SK-N-SH (cell line): ENCODE measurements around the gene NPPB.

ENCODE experiments used
- CTCF ChIP-seq: fragments of 200-600 bp; sonication (generic); IDR thresholded peaks from 2 replicates; pipeline ENCODE4 v1.6.1; 2017; ENCODE audit warnings: antibody characterized with exemption, mild to moderate bottlenecking, moderate library complexity
- EP300 ChIP-seq, 2 experiments: IDR thresholded peaks; 2 replicates each; pipeline versions ENCODE4 v1.4.0 to v1.6.1; 2012; ENCODE audit warnings: borderline replicate concordance in 1 of 2, low read depth in 1 of 2, low read length in 1 of 2
- EZH2phosphoT487 ChIP-seq: fragments of 200-600 bp; sonication (generic); IDR thresholded peaks from 2 replicates; pipeline ENCODE4 v1.6.1; 2017; ENCODE audit warnings: low read depth, mixed run types, mild to moderate bottlenecking, antibody characterized with exemption, moderate library complexity, borderline replicate concordance
- MAX ChIP-seq: IDR thresholded peaks from 2 replicates; pipeline ENCODE4 v1.4.0; 2012; ENCODE audit warnings: low read depth
- POLR2AphosphoS5 ChIP-seq: IDR thresholded peaks from 2 replicates; pipeline ENCODE4 v1.6.1; 2012; ENCODE audit warnings: low read depth, low read length
- RAD21 ChIP-seq: IDR thresholded peaks from 2 replicates; pipeline ENCODE4 v1.6.1; 2012; ENCODE audit warnings: mild to moderate bottlenecking, low read length
- REST ChIP-seq: IDR thresholded peaks from 2 replicates; pipeline ENCODE4 v1.6.1; 2012; ENCODE audit warnings: mild to moderate bottlenecking, low read depth, low read length, moderate library complexity
- RXRA ChIP-seq: IDR thresholded peaks from 2 replicates; pipeline ENCODE4 v1.4.0; 2012; ENCODE audit warnings: low read depth, mild to moderate bottlenecking, borderline replicate concordance
- SIN3A ChIP-seq: IDR thresholded peaks from 2 replicates; pipeline ENCODE4 v1.6.1; 2012; ENCODE audit warnings: low read depth, mild to moderate bottlenecking, low read length, moderate library complexity, borderline replicate concordance
- TAF1 ChIP-seq: IDR thresholded peaks from 2 replicates; pipeline ENCODE4 v1.6.1; 2012; ENCODE audit warnings: low read depth, mild to moderate bottlenecking, low read length, moderate library complexity, borderline replicate concordance
- TCF12 ChIP-seq: IDR thresholded peaks from 2 replicates; pipeline ENCODE4 v1.4.0; 2012
- TEAD4 ChIP-seq: IDR thresholded peaks from 2 replicates; pipeline ENCODE4 v1.4.0; 2012; ENCODE audit warnings: mild to moderate bottlenecking, borderline replicate concordance; ENCODE audit not compliant: insufficient read depth
- YY1 ChIP-seq: IDR thresholded peaks from 2 replicates; pipeline ENCODE4 v1.4.0; 2012; ENCODE audit warnings: low read depth, mild to moderate bottlenecking

- no peak for TF ChIP-seq REST
- no peak for TF ChIP-seq RXRA
- TF ChIP-seq MAX: no peak
- no peak for TF ChIP-seq POLR2AphosphoS5
- no peak for TF ChIP-seq CTCF
- no peak for TF ChIP-seq EZH2phosphoT487
- no peak for TF ChIP-seq YY1
- no peak for TF ChIP-seq EP300 (IDR thresholded peaks at IDR 0.05; ENCODE audit: borderline replicate concordance in 1 of 2, low read depth in 1 of 2, low read length in 1 of 2)
- no peak for TF ChIP-seq TAF1
- no peak for TF ChIP-seq SIN3A
- TF ChIP-seq RAD21: no peak
- TF ChIP-seq TCF12: no peak
- TF ChIP-seq TEAD4: no peak
Observed at GRCh38 chr1:11906870-11907269, 48.1 kb upstream of the NPPB start.
